ENCODE measurements around the gene MCF2L2. TPM values are rescaled to one million over a fixed set of nuclear protein-coding genes. Genes with fewer than 3 reads are reported as not detected.

Gene MCF2L2
- total and polyA plus RNA-seq, 9 of the 15 experiments (the other 6 are each of a cell fraction or from before 2014, with no cell fraction given): 0.56 to 4.2 (median 3.0) TPM

- ATAC-seq (0 out of 3 replicates have a peak, but pooled peaks have one; percentile 29), FAIRE-seq (no peak), DNase-seq (ENCODE audit: extremely low read depth in 1 of 4, low spot score in 3 of 4) (no peak)
- no peaks in the 10 kb centered on the region for H3K9me3 ChIP-seq (replicated peaks; ENCODE audit: control insufficient read depth, insufficient read depth, low read depth, low read length)
- H3K27ac ChIP-seq (ENCODE audit: extremely low read depth, low read depth, low read length): no peak overlapping the region
- H3K36me3 ChIP-seq (ENCODE audit: control insufficient read depth, insufficient read depth, low read length): no peaks in the 10 kb centered on the region; the same call in 2 of the 3 replicates
- H3K9ac ChIP-seq (ENCODE audit: insufficient read depth in 1 of 2, low read depth in 2 of 2, low read length in 2 of 2): peak overlapping the region in 1 of 2 experiments; percentile 32; a peak in 1 of 4 replicates
- H3K27me3 ChIP-seq (ENCODE audit: control insufficient read depth in 2 of 2, insufficient read depth in 2 of 2, low read length in 2 of 2): no peaks in the 10 kb centered on the region
- 58% methylated on average over 7 of the region's 7 CpGs for WGBS (ENCODE audit: insufficient coverage, low coverage, missing lambda C conversion rate)
- peaks cover 0 to 3% of the 10 kb centered on the region in 2 experiments; a peak in 1 of 5 replicates for H3K4me1 ChIP-seq (replicated peaks in 1 of 2; ENCODE audit: control insufficient read depth in 2 of 2, insufficient read depth in 2 of 2, low read length in 2 of 2)
- H3K9me1 ChIP-seq (ENCODE audit: control insufficient read depth, insufficient read depth, low read length): no peaks in the 10 kb centered on the region
- in situ Hi-C loops (cut with MboI): no loop called here
- H2AFZ ChIP-seq (ENCODE audit: low read depth, low read length): 0 out of 2 replicates have a peak overlapping the region, but pooled peaks have one; percentile 14
- ChIA-PET POLR2A (interaction anchor here (1.0 to 1.5 kb wide), 4 partner anchors 9 to 38 kb away, joined by 3 to 5 read pairs (median 4); no protein-coding TSS in a partner anchor), CTCF (ENCODE audit: low intra/inter-chr PET ratio) (no interaction called here)
- intact Hi-C loops (cut with micrococcal nuclease): no loop called here
- no peak for TF ChIP-seq CTCFL (IDR thresholded peaks at IDR 0.05; ENCODE audit: borderline replicate concordance, insufficient read depth, low read depth, low read length, poor library complexity, severe bottlenecking)
- no peak for TF ChIP-seq SNRNP70 (optimal IDR thresholded peaks at IDR 0.05; ENCODE audit: low read depth, low read length)
- no peak for TF ChIP-seq CREB1 (IDR thresholded peaks at IDR 0.05)
- TF ChIP-seq CREB1 (CRISPR knock-in tag; IDR thresholded peaks at IDR 0.05): no peak
- TF ChIP-seq ZNF518B (CRISPR knock-in tag; IDR thresholded peaks at IDR 0.05): no peak
- TF ChIP-seq ZNF766 (CRISPR knock-in tag; conservative IDR thresholded peaks at IDR 0.05): no peak
- H3K4me2 ChIP-seq (ENCODE audit: insufficient read depth, low read length): no peak overlapping the region
- no TSS peak for BruUV-seq (replicated peaks)
- H3K4me3 ChIP-seq: no peak overlapping the region
- H4K20me1 ChIP-seq (replicated peaks; ENCODE audit: control insufficient read depth, insufficient read depth, low read length): no peaks in the 10 kb centered on the region
- H3K79me2 ChIP-seq (ENCODE audit: control insufficient read depth, insufficient read depth, low read length): no peaks in the 10 kb centered on the region
These were observed 114.7 kb downstream of the MCF2L2 start for GRCh38 chr3:183313764-183314163.
